ENCODE results near the gene SC5D.

SC5D gene

DNA sequence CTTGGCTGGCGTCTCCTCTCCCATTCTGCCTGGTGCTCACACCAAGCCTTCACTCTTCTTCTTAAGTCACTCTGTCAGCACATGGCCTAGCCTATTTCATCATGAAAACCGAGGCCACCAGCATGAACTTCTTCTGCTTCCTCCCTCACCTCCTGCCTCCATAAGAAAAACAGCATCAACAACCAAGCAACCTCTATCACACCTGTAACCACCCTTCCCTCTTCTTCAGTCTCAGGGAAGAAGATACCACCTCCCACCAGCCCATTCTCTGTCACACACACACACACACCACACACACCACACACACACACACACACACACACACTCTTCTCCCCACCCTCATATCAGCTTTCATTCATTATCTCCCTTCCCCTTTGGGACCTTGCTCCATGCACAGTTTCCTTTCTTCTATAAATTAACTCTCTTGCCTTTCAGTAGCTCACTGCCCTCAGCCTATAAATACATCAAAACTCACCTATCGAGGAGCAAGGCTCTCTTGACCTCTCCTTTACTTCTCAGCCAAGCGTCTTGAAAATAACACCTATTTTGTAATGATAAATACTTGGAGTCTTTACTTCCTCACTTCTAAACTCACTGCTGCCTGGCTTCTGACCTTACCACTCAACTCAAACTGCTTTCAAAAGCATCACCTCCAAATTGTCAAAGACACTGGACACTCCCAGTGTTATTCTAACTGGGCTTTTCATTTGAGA is 36.6 kb downstream of the SC5D start:
- no peak overlapping the region for H3K27ac ChIP-seq (replicated peaks)
- TF ChIP-seq POLR2AphosphoS5 (IDR thresholded peaks at IDR 0.05; ENCODE audit: low read depth) (no peak), GABPA (IDR thresholded peaks at IDR 0.05; ENCODE audit: low read depth) (no peak), SPI1 (IDR thresholded peaks at IDR 0.05; ENCODE audit: borderline replicate concordance, low read depth) (peak; percentile 31; the same call in 1 of the 2 replicates)
- TF ChIP-seq, protein P1, sequence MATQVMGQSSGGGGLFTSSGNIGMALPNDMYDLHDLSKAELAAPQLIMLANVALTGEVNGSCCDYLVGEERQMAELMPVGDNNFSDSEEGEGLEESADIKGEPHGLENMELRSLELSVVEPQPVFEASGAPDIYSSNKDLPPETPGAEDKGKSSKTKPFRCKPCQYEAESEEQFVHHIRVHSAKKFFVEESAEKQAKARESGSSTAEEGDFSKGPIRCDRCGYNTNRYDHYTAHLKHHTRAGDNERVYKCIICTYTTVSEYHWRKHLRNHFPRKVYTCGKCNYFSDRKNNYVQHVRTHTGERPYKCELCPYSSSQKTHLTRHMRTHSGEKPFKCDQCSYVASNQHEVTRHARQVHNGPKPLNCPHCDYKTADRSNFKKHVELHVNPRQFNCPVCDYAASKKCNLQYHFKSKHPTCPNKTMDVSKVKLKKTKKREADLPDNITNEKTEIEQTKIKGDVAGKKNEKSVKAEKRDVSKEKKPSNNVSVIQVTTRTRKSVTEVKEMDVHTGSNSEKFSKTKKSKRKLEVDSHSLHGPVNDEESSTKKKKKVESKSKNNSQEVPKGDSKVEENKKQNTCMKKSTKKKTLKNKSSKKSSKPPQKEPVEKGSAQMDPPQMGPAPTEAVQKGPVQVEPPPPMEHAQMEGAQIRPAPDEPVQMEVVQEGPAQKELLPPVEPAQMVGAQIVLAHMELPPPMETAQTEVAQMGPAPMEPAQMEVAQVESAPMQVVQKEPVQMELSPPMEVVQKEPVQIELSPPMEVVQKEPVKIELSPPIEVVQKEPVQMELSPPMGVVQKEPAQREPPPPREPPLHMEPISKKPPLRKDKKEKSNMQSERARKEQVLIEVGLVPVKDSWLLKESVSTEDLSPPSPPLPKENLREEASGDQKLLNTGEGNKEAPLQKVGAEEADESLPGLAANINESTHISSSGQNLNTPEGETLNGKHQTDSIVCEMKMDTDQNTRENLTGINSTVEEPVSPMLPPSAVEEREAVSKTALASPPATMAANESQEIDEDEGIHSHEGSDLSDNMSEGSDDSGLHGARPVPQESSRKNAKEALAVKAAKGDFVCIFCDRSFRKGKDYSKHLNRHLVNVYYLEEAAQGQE (IDR thresholded peaks at IDR 0.05; ENCODE audit: insufficient replicate concordance, low read depth): no peak
- TF ChIP-seq, protein P2, sequence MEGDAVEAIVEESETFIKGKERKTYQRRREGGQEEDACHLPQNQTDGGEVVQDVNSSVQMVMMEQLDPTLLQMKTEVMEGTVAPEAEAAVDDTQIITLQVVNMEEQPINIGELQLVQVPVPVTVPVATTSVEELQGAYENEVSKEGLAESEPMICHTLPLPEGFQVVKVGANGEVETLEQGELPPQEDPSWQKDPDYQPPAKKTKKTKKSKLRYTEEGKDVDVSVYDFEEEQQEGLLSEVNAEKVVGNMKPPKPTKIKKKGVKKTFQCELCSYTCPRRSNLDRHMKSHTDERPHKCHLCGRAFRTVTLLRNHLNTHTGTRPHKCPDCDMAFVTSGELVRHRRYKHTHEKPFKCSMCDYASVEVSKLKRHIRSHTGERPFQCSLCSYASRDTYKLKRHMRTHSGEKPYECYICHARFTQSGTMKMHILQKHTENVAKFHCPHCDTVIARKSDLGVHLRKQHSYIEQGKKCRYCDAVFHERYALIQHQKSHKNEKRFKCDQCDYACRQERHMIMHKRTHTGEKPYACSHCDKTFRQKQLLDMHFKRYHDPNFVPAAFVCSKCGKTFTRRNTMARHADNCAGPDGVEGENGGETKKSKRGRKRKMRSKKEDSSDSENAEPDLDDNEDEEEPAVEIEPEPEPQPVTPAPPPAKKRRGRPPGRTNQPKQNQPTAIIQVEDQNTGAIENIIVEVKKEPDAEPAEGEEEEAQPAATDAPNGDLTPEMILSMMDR (IDR thresholded peaks at IDR 0.05; ENCODE audit: insufficient read depth, low read length): no peak
- peak in 1 of 2 experiments; percentile 72 for DNase-seq (ENCODE audit: low read depth in 1 of 2, low spot score in 1 of 2)

DNA sequence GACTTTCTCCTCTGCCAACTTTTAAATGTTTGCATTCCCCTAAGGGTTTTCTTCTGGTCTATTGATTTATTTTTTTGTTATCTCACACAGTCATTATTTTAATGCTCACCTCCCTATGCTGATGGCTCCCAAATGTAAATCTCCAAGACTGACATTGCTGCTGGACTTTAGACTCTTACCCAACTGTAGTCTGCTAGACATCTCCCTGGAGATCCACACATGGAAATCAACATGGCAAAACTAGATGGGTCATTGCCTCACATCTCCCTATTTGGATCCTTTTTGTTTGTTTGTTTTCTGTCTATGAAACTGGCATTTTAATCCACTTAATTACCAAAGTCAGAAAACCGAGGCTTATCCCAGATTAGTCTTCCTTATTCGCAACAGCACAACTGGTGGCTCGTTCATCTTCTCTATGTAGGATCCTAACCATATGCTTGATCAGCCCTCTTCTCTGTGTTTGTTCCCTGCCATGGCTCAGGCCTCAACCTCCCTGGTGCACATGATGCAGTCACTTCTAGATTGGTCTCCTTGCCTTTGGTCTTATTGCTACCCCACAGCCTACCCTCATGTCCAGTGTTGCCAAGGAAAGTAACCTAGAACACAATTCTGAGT is 37.3 kb downstream of the SC5D start:
- TF ChIP-seq, protein P2 (IDR thresholded peaks at IDR 0.05; ENCODE audit: insufficient read depth, low read length): no peak
- TF ChIP-seq GABPA (IDR thresholded peaks at IDR 0.05; ENCODE audit: low read depth) (no peak), POLR2AphosphoS5 (IDR thresholded peaks at IDR 0.05; ENCODE audit: low read depth) (no peak), SPI1 (IDR thresholded peaks at IDR 0.05; ENCODE audit: borderline replicate concordance, low read depth) (no peak)
- TF ChIP-seq, protein P1 (IDR thresholded peaks at IDR 0.05; ENCODE audit: insufficient replicate concordance, low read depth): no peak
- Histone ChIP-seq H3K4me3 (replicated peaks; ENCODE audit: insufficient read depth, low read length) (no peak overlapping the region), H3K27ac (replicated peaks) (no peak overlapping the region), H3K27me3 (ENCODE audit: insufficient read depth, poor library complexity, severe bottlenecking) (no peaks in the 10 kb centered on the region)
- no peak for DNase-seq (ENCODE audit: low read depth in 1 of 2, low spot score in 1 of 2)

More for the DNA sequence above, 36.6 kb downstream of the SC5D start:
- Histone ChIP-seq H3K27me3 (ENCODE audit: insufficient read depth, poor library complexity, severe bottlenecking) (no peaks in the 10 kb centered on the region), H3K4me3 (replicated peaks; ENCODE audit: insufficient read depth, low read length) (no peak overlapping the region)

DNA sequence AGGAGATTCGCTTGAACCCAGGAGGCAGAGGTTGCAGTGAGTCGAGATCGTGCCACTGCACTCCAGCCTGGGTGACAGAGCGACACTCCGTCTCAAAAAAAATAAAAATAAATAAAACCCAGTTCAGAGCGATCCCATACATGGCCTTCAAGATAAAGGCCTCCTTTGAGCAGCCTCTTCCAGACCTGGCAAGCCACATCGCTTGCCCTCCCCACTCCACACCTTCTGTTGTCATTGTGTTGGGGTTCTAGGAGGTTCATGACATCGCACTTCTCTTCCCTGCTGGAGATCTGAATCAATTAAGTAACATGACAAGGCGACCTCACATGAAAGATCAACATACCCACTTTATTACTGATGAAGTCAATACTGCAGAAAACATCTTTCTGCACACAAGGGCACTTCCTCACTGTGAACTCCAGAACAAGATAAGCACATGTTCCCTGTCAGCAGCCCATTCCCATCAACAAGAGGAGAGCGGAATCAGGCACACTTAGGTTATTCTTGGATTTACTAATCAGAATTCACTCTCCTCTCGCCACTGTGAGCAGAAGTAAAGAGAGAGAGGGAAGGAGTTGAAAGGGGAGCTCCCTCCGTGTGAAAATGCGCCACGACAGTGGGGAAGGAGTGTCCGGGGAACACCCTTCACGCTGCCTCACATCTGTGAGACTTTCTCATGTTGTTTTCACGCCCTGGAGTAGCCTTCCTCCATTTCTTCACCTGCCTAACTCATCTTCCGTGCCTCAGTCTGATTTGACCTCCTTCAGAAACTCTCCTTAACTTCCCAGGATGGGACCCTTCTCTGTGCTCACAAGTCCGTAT is 38.3 kb downstream of the SC5D start:
- no peaks in the 10 kb centered on the region for H3K27me3 ChIP-seq (ENCODE audit: insufficient read depth, poor library complexity, severe bottlenecking)
- no peak overlapping the region for H3K27ac ChIP-seq (replicated peaks)
- no peak overlapping the region for H3K4me3 ChIP-seq (replicated peaks; ENCODE audit: insufficient read depth, low read length)
- no peak for DNase-seq (ENCODE audit: low read depth in 1 of 2, low spot score in 1 of 2)
- TF ChIP-seq GABPA (IDR thresholded peaks at IDR 0.05; ENCODE audit: low read depth): no peak
- TF ChIP-seq, protein P2 (IDR thresholded peaks at IDR 0.05; ENCODE audit: insufficient read depth, low read length): no peak
- TF ChIP-seq, protein P1 (IDR thresholded peaks at IDR 0.05; ENCODE audit: insufficient replicate concordance, low read depth): no peak
- no peak for TF ChIP-seq POLR2AphosphoS5 (IDR thresholded peaks at IDR 0.05; ENCODE audit: low read depth)
- TF ChIP-seq SPI1 (IDR thresholded peaks at IDR 0.05; ENCODE audit: borderline replicate concordance, low read depth): no peak

All from HL-60 (cell line).